AG04449 (cell line): ENCODE results near the gene GPR42.

Experiments used
- CTCF ChIA-PET: fragments of 350-600 bp; formaldehyde crosslinking; extraction: SDS; loops from one replicate; lab custom pipeline; 2021; ENCODE audit warnings: antibody characterized with exemption; lab: Yijun Ruan, JAX
- POLR2A ChIA-PET: fragments of 400-600, 350-600 bp; formaldehyde crosslinking; extraction: SDS; loops from one replicate; lab custom pipeline; 2020; ENCODE audit warnings: antibody characterized with exemption, inconsistent platforms; lab: Yijun Ruan, JAX
- DNase-seq: peaks from one replicate; pipeline ENCODE4 v3.0.0-alpha.2; 2010; ENCODE audit warnings: low read depth, low spot score
- H3K4me3 ChIP-seq: 2 replicates; pipeline ENCODE4 v1.5.1; 2011; ENCODE audit warnings: low read depth, mild to moderate bottlenecking, control low read depth, low read length
- TF ChIP-seq, protein P1 (sequence below): IDR thresholded peaks from one replicate; pipeline ENCODE4 v1.5.1; 2011; ENCODE audit warnings: mild to moderate bottlenecking, moderate library complexity, low read length, control low read depth, inconsistent platforms; ENCODE audit not compliant: insufficient read depth; ENCODE audit errors: missing control alignments

Gene GPR42

DNA sequence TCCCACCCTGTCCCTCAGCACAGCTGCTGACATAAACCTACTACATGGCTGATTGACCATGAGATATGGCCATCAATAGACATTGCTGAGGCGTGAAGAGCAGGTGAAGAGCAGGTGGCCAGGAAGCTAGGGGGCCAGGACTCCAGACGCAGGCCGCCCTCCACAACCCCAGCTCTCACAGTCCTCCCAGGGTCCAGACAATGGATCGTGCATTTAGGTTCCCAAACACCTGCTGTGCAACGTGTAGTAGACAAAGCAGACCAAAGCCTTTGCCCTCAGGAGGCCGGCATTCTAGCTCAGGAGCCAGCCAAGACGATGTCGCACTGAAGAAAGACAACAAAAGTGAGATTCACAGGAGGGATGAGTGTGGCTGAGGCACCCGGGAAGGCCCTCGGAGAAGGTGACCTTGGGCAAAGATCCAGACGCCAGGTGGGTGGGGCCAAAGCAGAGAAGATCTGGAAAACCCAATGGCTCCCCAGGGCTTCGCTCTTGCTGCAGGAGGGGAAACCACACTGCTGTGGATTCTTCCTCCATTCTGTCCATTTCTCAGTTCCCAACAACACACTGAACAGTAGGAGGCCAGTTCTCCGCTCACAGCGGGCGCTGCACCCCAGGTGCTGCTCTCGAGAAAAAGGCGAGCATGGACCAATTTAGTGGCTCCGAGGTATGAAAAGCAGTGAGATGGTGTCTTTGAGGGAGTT, 21.8 kb upstream of the GPR42 start:
- DNase-seq, result no peak
- ChIA-PET CTCF (interaction anchor here (1.3 kb wide), 1 partner anchor 143 kb away, joined by 3 read pairs; no protein-coding TSS in a partner anchor), POLR2A (no interaction called here)
- no peak overlapping the region for H3K4me3 ChIP-seq
- TF ChIP-seq, protein P1, sequence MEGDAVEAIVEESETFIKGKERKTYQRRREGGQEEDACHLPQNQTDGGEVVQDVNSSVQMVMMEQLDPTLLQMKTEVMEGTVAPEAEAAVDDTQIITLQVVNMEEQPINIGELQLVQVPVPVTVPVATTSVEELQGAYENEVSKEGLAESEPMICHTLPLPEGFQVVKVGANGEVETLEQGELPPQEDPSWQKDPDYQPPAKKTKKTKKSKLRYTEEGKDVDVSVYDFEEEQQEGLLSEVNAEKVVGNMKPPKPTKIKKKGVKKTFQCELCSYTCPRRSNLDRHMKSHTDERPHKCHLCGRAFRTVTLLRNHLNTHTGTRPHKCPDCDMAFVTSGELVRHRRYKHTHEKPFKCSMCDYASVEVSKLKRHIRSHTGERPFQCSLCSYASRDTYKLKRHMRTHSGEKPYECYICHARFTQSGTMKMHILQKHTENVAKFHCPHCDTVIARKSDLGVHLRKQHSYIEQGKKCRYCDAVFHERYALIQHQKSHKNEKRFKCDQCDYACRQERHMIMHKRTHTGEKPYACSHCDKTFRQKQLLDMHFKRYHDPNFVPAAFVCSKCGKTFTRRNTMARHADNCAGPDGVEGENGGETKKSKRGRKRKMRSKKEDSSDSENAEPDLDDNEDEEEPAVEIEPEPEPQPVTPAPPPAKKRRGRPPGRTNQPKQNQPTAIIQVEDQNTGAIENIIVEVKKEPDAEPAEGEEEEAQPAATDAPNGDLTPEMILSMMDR, result no peak

DNA sequence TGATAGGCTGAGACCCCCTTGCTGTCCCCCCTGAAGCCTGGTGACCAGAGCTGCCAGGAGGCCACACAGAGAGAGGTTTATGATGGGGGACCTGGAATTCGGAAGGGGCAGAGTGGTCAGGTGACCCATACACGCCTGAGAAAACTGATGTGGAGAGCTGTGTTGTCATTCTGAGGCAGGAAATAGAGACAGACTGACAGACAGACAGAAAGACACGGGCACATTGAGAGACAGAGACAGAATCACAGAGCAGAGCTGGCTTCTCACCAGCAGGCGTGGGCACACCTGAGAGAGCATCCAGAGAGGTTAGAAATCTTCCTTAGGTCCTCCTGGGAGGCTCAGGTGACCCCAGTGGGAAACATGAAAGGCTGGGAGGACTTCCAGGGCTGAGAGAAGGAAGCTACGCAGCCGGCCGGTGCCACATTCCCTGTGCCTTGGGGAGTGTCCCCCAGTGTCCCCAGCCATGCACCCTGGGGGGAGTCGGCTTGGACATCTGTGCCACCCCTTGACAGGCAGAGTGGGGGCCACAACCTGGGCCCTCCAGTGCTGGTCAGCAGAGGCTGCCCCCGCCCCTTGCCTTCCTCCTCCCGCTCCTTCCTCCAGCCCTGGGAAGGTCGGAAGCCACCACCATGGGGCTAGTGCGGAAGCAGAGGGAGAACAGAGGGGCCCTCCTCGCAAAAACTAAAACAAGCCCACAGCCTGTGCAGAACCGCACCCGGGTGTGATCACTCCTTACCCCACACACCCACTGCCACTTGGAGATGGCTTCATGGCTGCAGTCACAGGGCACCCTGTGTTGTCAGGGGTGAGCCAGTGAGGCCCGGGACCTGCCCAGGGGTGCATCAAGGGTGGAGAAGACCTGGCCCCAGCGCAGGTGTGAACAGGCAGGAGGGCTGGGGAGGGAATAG, 21.0 kb upstream of the GPR42 start:
- TF ChIP-seq, protein P1, result no peak
- ChIA-PET POLR2A (no interaction called here), CTCF (interaction anchor here (1.3 kb wide), 1 partner anchor 142 kb away, joined by 3 read pairs; no protein-coding TSS in a partner anchor)
- DNase-seq, result no peak
- no peak overlapping the region for H3K4me3 ChIP-seq

DNA sequence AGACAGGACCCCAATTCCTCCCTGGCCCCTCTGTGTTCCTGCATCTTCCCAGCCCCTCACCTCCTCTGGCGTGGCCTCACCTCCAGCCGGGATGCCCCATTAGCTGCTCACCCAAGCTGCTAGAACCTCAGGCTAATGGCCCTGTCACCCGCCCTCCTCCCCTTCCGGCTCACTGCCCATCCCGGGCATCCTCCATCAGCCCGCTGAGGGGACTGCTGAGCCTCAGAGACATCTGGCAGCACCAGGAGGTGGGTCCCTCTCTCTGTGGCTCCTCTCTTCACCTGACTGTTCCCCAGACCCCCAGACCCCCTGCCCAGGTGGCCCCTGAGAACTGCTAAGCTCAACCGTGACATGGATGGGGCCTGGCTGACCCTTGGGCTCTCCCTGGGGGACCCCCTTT, 20.3 kb upstream of the GPR42 start:
- no peak overlapping the region for H3K4me3 ChIP-seq
- ChIA-PET CTCF (interaction anchor here (3.6 to 6.3 kb wide), 2 partner anchors 118 to 144 kb away, joined by 20 to 93 read pairs; no protein-coding TSS in a partner anchor), POLR2A (no interaction called here)
- DNase-seq, result no peak
- TF ChIP-seq, protein P1, result no peak

DNA sequence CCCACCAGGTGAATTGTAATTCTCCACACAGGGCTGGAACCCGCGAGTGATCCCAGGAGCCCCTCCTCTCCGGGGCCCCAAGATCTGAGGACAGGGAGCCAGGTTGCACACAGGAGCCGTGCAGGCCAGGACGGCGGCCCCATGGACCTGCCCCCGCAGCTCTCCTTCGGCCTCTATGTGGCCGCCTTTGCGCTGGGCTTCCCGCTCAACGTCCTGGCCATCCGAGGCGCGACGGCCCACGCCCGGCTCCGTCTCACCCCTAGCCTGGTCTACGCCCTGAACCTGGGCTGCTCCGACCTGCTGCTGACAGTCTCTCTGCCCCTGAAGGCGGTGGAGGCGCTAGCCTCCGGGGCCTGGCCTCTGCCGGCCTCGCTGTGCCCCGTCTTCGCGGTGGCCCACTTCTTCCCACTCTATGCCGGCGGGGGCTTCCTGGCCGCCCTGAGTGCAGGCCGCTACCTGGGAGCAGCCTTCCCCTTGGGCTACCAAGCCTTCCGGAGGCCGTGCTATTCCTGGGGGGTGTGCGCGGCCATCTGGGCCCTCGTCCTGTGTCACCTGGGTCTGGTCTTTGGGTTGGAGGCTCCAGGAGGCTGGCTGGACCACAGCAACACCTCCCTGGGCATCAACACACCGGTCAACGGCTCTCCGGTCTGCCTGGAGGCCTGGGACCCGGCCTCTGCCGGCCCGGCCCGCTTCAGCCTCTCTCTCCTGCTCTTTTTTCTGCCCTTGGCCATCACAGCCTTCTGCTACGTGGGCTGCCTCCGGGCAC, 19.3 kb upstream of the GPR42 start:
- DNase-seq, result no peak
- ChIA-PET CTCF (interaction anchor here (1.3 to 6.3 kb wide), 4 partner anchors 10 to 143 kb away, joined by 4 to 93 read pairs (median 12); no protein-coding TSS in a partner anchor), POLR2A (no interaction called here)
- no peak overlapping the region for H3K4me3 ChIP-seq
- TF ChIP-seq, protein P1, result no peak

DNA sequence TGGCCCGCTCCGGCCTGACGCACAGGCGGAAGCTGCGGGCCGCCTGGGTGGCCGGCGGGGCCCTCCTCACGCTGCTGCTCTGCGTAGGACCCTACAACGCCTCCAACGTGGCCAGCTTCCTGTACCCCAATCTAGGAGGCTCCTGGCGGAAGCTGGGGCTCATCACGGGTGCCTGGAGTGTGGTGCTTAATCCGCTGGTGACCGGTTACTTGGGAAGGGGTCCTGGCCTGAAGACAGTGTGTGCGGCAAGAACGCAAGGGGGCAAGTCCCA, 18.8 kb upstream of the GPR42 start:
- DNase-seq, result no peak
- H3K4me3 ChIP-seq, result no peak overlapping the region
- POLR2A ChIA-PET, result no interaction called here
- CTCF ChIA-PET, result interaction anchor here (1.0 to 6.3 kb wide), 14 partner anchors 10 to 364 kb away, joined by 3 to 93 read pairs (median 4); no protein-coding TSS in a partner anchor
- TF ChIP-seq, protein P1, result no peak
